HG03095 (cell line): ENCODE data around the gene INPP4A.

Experiments
- ATAC-seq: cut with Tn5 transposase; IDR thresholded peaks from one replicate; pipeline ENCODE4 v1.9.1; 2021; ENCODE audit warnings: moderate library complexity; ENCODE audit not compliant: unreplicated experiment

Gene INPP4A

GRCh38 chr2:98558852-98559530, 114.3 kb downstream of the INPP4A start:
- ATAC-seq = no peak

GRCh38 chr2:98559581-98559980, 114.9 kb downstream of the INPP4A start:
- ATAC-seq = no peak

- ATAC-seq = no peak
These were observed 115.7 kb downstream of the INPP4A start for GRCh38 chr2:98560256-98560771.

GRCh38 chr2:98561018-98561417, 116.4 kb downstream of the INPP4A start:
- no peak for ATAC-seq

GRCh38 chr2:98561902-98562695, 117.4 kb downstream of the INPP4A start:
- no peak for ATAC-seq

GRCh38 chr2:98563394-98563793, 118.7 kb downstream of the INPP4A start:
- no peak for ATAC-seq

- ATAC-seq = no peak
These were observed 120.0 kb downstream of the INPP4A start for GRCh38 chr2:98564541-98565132.

- ATAC-seq = no peak
These were observed 120.7 kb downstream of the INPP4A start for GRCh38 chr2:98565286-98565860.

GRCh38 chr2:98565941-98566340, 121.3 kb downstream of the INPP4A start:
- no peak for ATAC-seq

GRCh38 chr2:98568161-98568956, 123.7 kb downstream of the INPP4A start:
- no peak for ATAC-seq

- no peak for ATAC-seq
These were observed 124.6 kb downstream of the INPP4A start for GRCh38 chr2:98569197-98569793.

GRCh38 chr2:98569915-98570314, 125.3 kb downstream of the INPP4A start:
- no peak for ATAC-seq

GRCh38 chr2:98570356-98570755, 125.7 kb downstream of the INPP4A start:
- no peak for ATAC-seq

GRCh38 chr2:98571121-98571701, 126.6 kb downstream of the INPP4A start:
- ATAC-seq = no peak

GRCh38 chr2:98571796-98572195, 127.1 kb downstream of the INPP4A start:
- no peak for ATAC-seq

- ATAC-seq = no peak
These were observed 127.6 kb downstream of the INPP4A start for GRCh38 chr2:98572211-98572610.

GRCh38 chr2:98572676-98573075, 128.0 kb downstream of the INPP4A start:
- ATAC-seq = no peak

GRCh38 chr2:98573426-98573825, 128.8 kb downstream of the INPP4A start:
- no peak for ATAC-seq

- no peak for ATAC-seq
These were observed 132.1 kb downstream of the INPP4A start for GRCh38 chr2:98576666-98577312.
